GM19193 (cell line): ENCODE data around the gene MAP3K12.

Experiments used
- POLR2A ChIP-seq: IDR thresholded peaks from 4 replicates; pipeline ENCODE4 v1.6.1; 2011; ENCODE audit not compliant: insufficient read depth, insufficient read length; ENCODE audit errors: extremely low read depth

MAP3K12 gene

DNA sequence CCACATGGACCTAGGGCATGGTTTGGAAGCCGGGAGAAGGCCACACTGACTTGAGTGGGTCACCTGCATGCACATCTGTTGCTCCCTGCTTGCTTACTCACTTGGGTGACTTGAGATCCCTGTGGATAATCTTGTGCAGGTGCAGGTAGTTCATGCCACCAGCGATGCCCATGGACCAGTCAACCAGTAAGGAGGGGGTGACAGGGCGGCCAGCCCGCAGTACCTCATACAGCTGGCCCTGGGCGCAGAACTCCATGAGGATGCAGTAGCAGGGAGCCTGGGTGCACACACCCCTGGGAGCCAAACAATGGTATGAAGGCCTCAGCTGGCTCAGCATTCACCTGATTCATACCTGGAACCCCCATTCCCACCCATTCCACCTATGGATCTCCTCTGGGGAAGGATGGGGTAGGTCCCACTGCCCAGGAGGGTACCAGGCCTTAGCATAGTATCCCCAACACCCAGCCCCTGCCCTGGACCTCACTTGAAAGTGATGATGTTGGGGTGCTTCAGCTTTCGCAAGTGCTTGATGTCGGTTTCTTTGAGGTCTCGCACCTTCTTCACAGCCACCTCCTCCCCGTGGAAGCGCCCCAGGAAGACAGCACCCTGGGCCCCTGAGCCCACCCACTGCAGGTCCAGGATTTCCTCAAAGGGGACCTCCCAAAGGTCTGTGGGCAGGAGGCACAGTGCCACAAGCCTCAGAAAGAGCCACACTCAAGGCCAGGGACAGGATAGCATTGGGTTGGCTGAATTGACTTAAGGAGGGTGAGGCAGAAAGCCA, 13.1 kb downstream of the MAP3K12 start:
- TF ChIP-seq POLR2A, result no peak

DNA sequence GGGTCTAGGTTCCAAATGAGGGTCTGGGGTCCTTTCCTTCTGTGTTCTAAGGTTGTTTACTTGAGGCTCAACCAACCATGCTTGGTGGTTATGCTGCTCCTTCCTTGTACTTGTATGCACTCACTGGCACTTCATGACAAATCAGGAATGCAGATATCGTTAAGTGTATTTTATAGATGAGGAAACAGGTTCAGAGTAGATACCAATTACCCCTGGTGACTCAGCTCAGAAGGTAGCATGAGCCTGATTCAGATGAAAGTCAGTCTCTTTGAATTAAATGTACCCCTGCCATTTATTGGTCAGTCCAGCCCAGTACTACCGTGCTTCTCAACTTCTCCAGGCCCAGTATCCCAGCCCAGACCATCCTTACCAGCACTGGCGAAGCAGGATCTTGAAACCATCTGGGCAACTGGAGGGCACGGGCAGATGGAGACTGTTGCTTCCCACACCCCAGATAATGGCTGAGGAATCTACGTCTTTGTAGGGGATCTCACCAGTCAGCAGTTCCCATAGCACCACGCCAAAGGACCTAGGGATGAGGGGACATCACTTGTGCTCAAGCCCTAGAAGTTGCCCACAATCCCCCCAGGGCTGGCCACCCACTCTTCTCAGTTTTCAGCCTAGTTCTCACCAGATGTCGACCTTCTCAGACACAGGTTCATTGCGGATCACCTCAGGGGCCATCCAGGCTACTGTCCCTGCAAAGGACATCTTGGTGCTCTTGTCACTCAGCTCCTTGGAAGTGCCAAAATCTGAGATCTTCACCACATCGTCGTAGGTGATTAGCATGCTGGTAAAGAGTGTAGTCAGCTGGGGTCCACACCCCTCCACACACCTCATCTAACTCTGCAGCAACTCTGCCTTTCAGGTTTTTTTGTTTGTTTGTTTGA, 14.3 kb downstream of the MAP3K12 start:
- TF ChIP-seq POLR2A, result peak; percentile 36

DNA sequence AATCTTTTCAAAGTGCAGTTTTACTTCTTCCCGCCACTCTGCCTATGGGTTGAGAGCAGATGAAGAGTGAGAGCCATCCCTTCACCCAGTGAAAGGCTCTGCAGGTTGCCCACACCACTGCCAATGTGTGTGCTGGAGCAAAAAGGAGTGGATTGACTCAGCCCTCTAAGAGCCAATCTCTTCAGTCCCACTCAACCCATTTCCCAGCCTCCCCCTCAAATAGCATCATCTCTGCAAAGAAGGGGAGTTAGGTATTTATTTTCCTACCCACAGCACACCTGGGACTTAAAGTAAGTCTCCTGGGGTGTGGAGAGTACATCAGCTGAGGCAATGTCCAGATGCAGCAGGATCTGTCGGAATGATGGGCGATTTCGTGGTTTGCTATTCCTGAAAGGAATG, 15.3 kb downstream of the MAP3K12 start:
- TF ChIP-seq POLR2A, result no peak

DNA sequence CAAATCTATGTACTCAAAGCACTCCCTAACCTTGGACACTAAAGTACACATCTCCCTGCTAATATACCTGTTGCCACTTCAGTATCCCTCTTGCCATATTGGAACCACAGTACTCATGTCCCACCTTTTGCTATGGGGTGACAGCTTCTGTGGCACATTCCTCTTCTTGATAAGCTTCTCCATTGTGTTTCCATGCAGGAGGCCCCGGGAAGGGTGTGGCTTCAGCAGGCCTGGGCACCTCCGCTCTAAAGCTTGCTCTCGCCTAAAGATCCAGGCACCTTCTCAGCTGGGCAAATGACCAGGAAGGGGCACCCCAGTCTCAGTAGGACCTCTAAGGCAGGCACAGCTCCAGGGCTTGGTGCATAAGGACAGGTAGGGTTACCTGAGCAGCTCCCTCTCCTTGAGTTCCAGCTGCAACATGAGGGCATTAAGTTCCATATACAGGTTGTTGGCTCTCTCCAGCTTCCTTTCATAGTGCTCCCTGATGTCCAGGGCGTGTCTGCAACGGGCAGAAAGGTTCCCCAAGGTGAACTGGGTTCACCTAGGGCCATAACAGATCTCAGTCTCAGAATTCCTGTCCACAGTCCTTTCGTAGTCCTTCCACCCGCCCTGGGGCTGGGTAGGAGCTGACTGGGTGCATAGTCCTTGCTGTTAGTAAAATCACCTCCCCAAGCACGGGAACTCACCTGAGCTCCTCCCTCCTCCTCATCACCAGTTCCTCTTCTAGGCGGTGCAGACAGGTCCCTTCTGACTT, 15.9 kb downstream of the MAP3K12 start:
- peak; percentile 48 for TF ChIP-seq POLR2A

DNA sequence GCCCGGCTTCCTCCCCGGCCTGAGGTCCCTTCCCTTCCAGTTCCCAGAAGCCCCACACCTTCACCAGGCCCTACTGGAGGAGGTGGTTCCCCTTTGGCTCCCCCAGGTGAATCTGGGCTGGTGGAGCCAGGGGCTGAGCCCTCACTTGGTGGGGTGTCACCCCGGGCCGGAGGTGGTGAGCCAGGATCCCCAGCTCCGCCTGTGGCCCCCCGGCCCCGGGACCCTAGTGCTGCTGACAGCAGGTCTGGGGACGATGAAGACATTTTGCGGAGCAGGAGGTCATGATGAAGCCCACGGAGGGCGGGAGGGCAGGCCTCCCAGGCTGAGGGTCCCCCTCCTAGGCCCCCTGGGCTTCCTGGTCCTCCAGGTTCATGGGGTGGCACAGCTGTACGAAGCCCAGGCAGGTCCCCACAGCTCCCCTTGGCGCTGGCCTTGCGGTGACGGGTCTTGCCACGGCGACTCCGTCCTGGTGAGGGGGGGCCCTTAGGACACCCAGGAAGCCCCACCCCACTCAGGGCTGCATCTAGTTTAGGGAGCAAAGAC, 16.6 kb downstream of the MAP3K12 start:
- peak; percentile 61 for TF ChIP-seq POLR2A

DNA sequence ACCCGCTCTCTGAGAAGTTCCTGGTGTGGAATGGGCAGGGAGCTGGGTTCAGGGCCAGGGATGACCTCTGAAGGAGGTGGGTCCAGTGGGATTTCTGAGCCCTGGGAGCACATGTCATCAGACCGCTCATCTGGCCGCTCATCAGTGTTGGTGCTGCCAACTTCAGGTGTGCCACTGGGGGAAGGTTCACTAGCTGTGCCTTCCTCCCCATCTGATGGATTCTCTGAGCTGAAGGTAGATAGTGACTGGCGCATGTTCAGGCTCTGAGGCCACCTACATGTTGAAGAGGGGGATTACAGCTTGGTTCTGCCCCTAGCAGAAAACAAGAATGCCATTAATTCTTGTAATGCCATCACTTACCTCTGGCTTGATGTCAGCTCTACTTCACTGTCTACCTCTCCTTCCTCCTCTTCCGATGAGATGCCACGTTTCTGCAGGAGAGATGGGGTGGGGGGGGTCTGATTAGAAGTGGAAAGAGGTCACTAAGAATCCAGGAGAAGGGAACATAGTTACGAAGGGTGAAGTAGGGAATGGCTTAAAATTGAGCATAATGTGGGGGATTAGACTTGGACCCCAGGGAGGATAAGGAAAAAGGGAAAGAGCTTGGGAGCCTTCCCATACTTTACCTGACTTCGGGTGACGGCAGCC, 17.2 kb downstream of the MAP3K12 start:
- no peak for TF ChIP-seq POLR2A

DNA sequence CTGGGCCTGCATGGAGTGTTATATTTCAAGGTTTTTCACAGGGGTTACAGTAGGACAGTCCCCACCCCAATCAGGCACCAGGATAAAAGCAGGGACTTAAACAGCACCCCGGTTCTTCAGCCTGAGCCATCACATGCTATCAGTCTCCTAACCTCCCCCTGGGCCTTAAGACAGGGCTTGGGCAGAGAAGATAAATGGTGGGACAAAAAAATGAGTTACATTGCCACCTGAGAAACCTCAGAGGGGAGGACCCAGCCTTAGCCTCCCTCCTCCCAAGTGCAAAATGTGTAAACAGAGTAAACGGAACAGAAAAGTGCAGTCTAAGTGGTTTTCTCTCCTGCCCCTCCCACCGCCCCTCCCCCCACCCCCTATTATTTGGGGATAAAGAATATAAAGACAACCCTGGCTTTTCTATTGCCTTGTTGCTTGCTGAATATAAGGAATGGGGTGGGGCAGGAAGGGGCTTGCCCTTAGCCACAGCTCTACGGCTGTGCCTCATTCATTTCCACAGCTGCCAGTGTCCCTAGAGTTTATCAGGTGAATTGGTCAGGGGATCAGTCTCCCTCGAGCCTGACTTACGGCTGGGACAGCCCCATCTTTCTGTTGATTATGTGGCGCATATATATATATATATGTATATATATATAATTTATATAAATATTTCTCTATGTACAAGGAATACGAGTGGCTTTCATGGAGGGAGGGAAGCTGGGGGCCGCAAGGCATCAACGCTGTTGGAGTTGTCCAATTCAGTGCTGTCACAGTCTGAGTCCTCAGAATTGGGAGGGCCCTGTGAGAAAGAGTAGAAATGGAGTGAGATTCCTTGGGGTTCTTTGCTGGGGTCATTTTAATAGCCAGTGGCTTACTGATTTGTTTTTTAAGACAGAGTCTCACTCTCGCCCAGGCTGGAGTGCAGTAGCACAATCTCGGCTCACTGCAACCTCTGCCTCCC, 18.5 kb downstream of the MAP3K12 start:
- TF ChIP-seq POLR2A, result peak; percentile 22

DNA sequence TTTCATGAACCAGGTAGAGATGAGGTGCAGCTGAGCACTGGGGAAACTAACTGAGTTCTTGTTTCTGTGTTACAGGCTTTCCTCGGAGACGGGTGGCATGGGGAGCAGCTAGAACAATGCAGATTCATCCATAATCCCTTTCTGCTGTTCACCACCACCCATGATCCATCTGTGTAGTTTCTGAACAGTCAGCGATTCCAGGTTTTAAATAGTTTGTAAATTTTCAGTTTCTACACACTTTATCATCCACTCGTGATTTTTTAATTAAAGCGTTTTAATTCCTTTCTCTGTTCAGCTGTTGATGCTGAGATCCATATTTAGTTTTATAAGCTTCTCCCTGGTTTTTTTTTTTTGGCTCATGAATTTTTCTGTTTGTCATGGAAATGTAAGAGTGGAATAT, 19.9 kb downstream of the MAP3K12 start:
- no peak for TF ChIP-seq POLR2A

DNA sequence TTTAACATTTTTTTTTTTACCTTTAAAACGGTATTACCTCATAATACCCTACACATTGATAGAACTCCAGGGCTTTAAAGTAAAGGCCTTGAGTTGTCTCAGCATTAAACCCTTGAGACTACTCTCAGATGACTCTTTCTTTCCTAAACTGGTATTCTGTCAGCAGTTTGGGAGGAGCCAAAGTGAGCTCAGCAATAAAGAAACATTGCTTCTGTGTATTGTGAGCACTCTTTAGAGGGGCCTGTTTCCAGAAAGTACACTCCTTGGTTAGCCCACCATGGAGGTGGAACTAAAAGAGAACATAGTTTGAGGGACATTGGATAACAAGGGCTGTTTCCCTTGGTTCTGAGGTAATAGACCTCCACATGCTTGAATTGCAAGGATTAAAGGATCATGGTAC, 20.4 kb downstream of the MAP3K12 start:
- TF ChIP-seq POLR2A, result no peak

DNA sequence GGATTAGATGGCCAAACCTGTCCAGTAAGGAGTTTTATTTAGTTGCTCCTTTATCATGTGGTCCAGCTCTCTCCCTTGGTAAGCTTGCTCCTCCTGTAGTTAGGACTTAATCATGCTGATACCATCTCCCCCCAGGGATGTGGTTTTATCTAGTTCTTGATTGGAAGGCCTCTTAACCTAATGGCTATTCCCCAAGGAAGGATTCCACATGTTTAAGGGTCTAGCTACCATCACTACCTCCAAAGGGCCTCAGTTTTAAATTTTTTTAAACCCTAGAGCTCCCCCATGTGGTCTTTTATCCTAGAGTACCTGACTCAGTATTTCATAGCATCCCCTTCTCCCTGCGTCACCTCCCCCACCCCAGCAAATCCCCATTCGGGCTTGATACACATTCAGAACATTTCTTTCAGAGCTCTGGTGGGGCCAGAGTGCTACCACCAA, 22.5 kb downstream of the MAP3K12 start:
- peak; percentile 9 for TF ChIP-seq POLR2A

DNA sequence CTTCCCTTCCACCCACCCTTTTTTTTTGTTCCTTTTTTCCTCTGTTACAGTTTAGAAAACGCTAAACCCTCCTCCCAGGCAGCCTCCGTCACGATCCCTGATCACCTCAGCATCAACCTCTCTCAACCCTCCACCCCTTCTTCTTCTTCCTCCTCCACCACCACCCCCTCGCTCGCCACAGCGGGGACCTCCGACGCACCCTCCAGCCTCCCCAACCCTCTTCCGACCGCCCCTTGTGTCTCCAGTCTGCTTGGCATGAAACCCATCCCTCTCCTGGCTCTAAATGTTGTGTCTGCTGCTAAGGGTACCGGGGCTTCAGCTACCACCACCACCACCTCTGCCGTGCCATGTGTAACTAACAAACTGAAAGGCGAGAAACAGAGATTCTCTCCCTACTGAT, 24.4 kb downstream of the MAP3K12 start:
- no peak for TF ChIP-seq POLR2A

DNA sequence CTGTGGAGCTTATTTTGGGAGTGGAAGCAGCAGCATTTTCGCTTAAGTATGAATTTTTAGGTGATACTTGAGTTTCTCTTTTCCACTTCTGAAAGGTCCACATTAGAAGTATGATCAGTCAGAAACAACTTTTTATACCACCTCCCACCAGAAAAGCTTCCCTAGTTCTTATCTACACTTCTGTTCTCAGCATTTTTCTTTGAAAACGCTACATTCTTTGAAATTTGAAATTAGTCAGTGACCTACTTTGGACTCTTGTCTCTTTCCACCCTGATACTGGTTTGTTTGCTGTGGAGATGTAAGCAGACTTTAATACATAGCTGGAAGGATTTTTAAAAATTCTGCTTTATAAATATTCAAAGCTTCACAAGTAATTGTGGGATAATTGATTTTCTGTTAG, 25.2 kb downstream of the MAP3K12 start:
- TF ChIP-seq POLR2A, result no peak

DNA sequence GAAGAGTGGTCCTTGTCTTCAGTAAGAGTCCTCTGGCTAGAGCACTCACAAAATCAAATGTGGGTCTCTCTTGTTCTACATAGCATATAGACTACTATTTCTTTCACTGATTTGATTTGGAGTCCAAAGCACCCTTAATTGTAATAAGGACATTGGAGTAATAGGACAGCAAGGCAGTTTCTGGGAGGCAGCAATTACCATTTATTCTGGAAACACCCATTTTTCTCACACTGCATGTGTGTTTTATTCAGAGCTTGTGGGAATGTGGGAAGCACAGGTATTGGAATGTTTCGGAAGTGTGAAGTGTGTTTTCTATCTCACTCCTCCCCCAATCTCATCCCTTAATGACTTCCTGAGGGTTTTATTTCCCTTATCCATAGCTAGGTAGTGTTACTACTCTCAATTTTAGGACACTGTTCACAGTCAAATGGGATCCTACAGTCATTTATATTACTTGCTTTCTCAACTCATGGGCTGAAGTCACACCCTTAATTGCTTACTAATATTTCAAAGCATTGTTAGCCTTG, 27.1 kb downstream of the MAP3K12 start:
- TF ChIP-seq POLR2A, result no peak

DNA sequence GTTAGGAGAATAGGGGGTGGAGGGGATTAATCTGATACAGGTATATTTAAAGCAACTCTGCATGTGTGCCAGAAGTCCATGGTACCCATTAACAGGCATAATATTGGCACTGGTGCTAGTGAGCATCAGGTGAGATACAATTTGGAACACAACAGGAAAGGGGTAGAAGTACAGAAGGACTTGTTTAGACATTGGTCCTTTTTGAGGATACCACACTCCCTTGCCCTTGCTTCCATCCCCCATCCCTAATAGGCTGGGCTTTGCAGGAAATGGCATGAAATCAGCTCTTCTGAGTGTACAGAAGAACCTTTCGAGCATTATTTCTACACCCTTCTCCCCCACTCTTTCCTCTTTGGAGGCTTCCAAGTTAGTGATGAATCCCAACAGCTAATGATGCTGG, 31.0 kb downstream of the MAP3K12 start:
- TF ChIP-seq POLR2A, result peak; percentile 14

DNA sequence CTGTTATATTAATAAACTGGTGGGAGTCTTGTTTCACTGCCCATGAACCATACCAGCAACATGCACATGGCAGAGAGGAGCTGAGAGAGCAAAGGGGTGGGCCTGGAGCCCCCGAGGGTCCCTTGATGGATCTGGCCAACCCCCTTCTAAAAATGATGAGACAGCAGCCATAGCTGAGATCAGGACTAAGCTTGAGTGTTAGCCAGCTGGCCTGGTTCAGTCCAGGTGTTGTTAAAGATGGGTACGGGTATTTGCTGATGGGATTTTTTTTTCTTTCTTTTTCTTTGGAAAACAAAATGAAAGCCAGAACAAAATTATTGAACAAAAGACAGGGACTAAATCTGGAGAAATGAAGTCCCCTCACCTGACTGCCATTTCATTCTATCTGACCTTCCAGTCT, 31.4 kb downstream of the MAP3K12 start:
- no peak for TF ChIP-seq POLR2A
